Measurements from ENCODE around the gene STEAP1.

DNA sequence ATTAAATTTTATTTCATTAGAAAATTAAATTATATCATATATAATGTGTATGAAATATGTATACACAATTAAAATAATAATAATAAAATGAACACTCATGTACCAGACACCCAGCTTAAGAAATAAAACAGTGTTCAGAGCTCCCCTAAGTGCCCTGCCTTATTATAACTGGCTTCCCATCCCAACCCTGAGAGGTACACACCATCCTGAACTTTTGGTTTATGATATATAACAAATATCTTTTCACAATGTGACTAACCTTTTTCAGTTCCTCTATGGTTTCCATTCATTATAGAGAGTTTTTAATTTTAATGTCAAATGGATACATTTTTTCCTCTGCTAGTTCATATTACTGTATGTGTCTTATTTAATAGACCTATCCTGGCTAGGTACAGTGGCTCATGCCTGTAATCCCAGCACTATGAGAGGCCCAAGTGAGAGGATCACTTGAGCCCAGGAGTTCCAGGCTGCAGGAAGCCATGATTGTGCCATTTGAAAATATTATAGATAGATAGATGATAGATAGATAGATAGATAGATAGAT, 33.3 kb downstream of the STEAP1 start:
- TF ChIP-seq EZH2 (IDR thresholded peaks at IDR 0.05; ENCODE audit: low read length, unreplicated experiment) (no peak), EZH2phosphoT487 (IDR thresholded peaks at IDR 0.05; ENCODE audit: borderline replicate concordance, low read length) (no peak)
- TF ChIP-seq, protein P1, sequence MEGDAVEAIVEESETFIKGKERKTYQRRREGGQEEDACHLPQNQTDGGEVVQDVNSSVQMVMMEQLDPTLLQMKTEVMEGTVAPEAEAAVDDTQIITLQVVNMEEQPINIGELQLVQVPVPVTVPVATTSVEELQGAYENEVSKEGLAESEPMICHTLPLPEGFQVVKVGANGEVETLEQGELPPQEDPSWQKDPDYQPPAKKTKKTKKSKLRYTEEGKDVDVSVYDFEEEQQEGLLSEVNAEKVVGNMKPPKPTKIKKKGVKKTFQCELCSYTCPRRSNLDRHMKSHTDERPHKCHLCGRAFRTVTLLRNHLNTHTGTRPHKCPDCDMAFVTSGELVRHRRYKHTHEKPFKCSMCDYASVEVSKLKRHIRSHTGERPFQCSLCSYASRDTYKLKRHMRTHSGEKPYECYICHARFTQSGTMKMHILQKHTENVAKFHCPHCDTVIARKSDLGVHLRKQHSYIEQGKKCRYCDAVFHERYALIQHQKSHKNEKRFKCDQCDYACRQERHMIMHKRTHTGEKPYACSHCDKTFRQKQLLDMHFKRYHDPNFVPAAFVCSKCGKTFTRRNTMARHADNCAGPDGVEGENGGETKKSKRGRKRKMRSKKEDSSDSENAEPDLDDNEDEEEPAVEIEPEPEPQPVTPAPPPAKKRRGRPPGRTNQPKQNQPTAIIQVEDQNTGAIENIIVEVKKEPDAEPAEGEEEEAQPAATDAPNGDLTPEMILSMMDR (conservative IDR thresholded peaks at IDR 0.05; ENCODE audit: low read depth, low read length) = no peak

All from PC-3 (cell line).